Fibroblast of lung (primary cell): ENCODE data around the gene ZNF573. TPM values are rescaled to one million over a fixed set of nuclear protein-coding genes. Genes with fewer than 3 reads are reported as not detected.
"Not testable (repeated sequence)": the region's sequence is repeated elsewhere in the genome, so short reads cannot be mapped to it uniquely, and the experiment has no call there.

Source experiments
- DNase-seq, 2 donors: peaks; one replicate each; pipeline versions ENCODE4 v3.0.0 to v3.0.0-alpha.2; 2010; ENCODE audit warnings: low read depth in 2 of 2
- H2AFZ ChIP-seq: 2 replicates; pipeline ENCODE4 v1.5.1; 2012; ENCODE audit warnings: low read length, control low read depth, inconsistent platforms
- H3K27ac ChIP-seq: 2 replicates; pipeline ENCODE4 v1.5.1; 2011; ENCODE audit warnings: low read length, control low read depth; ENCODE audit not compliant: insufficient read depth
- H3K27me3 ChIP-seq: 2 replicates; pipeline ENCODE4 v1.5.1; 2011; ENCODE audit warnings: mild to moderate bottlenecking, low read length; ENCODE audit not compliant: control insufficient read depth, insufficient read depth
- H3K36me3 ChIP-seq: 2 replicates; pipeline ENCODE4 v1.5.1; 2011; ENCODE audit warnings: low read length; ENCODE audit not compliant: control insufficient read depth, insufficient read depth
- H3K4me1 ChIP-seq: 2 replicates; pipeline ENCODE4 v1.5.1; 2011; ENCODE audit warnings: low read length; ENCODE audit not compliant: control insufficient read depth, insufficient read depth; ENCODE audit errors: extremely low read depth
- H3K4me2 ChIP-seq: 2 replicates; pipeline ENCODE4 v1.5.1; 2011; ENCODE audit warnings: low read length, control low read depth; ENCODE audit not compliant: insufficient read depth; ENCODE audit errors: extremely low read depth
- H3K4me3 ChIP-seq, 4 experiments: fragments of 200-600 bp in 1 of 4; sonication (generic) in 1 of 4; replicated peaks in 1 of 4; 2 replicates each; pipeline ENCODE4 v1.5.1; 2011 to 2016; ENCODE audit warnings: low read length in 4 of 4, low read depth in 3 of 4, mild to moderate bottlenecking in 3 of 4, control low read depth in 2 of 4, inconsistent platforms in 1 of 4, mixed read lengths in 1 of 4; ENCODE audit not compliant: insufficient read depth in 1 of 4; ENCODE audit errors: control extremely low read depth in 1 of 4
- H3K79me2 ChIP-seq: 2 replicates; pipeline ENCODE4 v1.5.1; 2012; ENCODE audit warnings: mild to moderate bottlenecking, low read length, inconsistent platforms; ENCODE audit not compliant: control insufficient read depth, insufficient read depth
- H3K9ac ChIP-seq: 2 replicates; pipeline ENCODE4 v1.5.1; 2011; ENCODE audit warnings: mild to moderate bottlenecking, low read length, control low read depth; ENCODE audit not compliant: insufficient read depth
- H3K9me3 ChIP-seq: 2 replicates; pipeline ENCODE4 v1.5.1; 2012; ENCODE audit warnings: low read depth, low read length; ENCODE audit not compliant: control insufficient read depth, insufficient read depth
- H4K20me1 ChIP-seq: 2 replicates; pipeline ENCODE4 v1.5.1; 2011; ENCODE audit warnings: low read length; ENCODE audit not compliant: control insufficient read depth, insufficient read depth; ENCODE audit errors: extremely low read depth
- CTCF ChIP-seq, 2 donors: IDR thresholded peaks in 1 of 2; conservative IDR thresholded peaks in 1 of 2; 1 replicate in 1 of 2; 2 replicates in 1 of 2; pipeline ENCODE4 v1.5.1; 2011 to 2012; ENCODE audit warnings: low read length in 2 of 2, control low read depth in 1 of 2, inconsistent platforms in 1 of 2, low read depth in 1 of 2, mild to moderate bottlenecking in 1 of 2
- EZH2 ChIP-seq: IDR thresholded peaks from 2 replicates; pipeline ENCODE4 v1.5.1; 2012; ENCODE audit warnings: low read length, control low read depth, mild to moderate bottlenecking; ENCODE audit errors: missing control alignments
- polyA minus RNA-seq: library from RNA; depleted of rRNA, polyadenylated mRNA; stranded (reverse); fragments of >200 nt; gene quantifications from 2 replicates; pipeline ENCODE4 v1.2.3, GENCODE V29; 2011; ENCODE audit warnings: low replicate concordance
- polyA plus RNA-seq, 2 donors: library from polyadenylated mRNA; depleted of rRNA in 1 of 2; stranded (reverse) in 1 of 2; unstranded in 1 of 2; fragments of >200 nt; gene quantifications; 2 replicates each; pipeline ENCODE4 v1.2.1, GENCODE V29; 2011 to 2012; ENCODE audit warnings: missing spikeins in 1 of 2
- total RNA-seq: library from RNA; depleted of rRNA; stranded (reverse); fragments of >200 nt; gene quantifications from 2 replicates; pipeline ENCODE4 v1.2.1, GENCODE V29; 2014

Gene ZNF573
- total RNA-seq: 6.2 and 8.6 TPM in 2 replicates
- polyA plus RNA-seq: 2.9 and 3.7 TPM in 2 replicates
- polyA plus RNA-seq (2012): 1.1 and 1.2 TPM in 2 replicates
- polyA minus RNA-seq: not detected in 2 replicates

- Histone ChIP-seq H2AFZ (peak within 1 kb of the TSS; percentile 100), H3K27me3 (no peaks in the 10 kb centered on the region), H3K4me3 (peak within 1 kb of the TSS; percentile 76 to 100 (median 84)), H3K9ac (peak within 1 kb of the TSS; percentile 72), H3K79me2 (no peaks in the 10 kb centered on the region), H3K4me1 (no peaks in the 10 kb centered on the region), H3K4me2 (peak within 1 kb of the TSS; percentile 97), H4K20me1 (no peaks in the 10 kb centered on the region), H3K27ac (peak within 1 kb of the TSS; percentile 80), H3K36me3 (no peaks in the 10 kb centered on the region), H3K9me3 (no peaks in the 10 kb centered on the region)
- peak; percentile 89 to 91 for DNase-seq
- TF ChIP-seq CTCF (conservative IDR thresholded peaks at IDR 0.05 in 1 of 2, IDR thresholded peaks at IDR 0.05 in 1 of 2; ENCODE audit: low read depth in 1 of 2, low read length in 2 of 2) (peak; percentile 6 to 28), EZH2 (no peak)
Observed at GRCh38 chr19:37779127-37780005, at the start of gene ZNF573. TSS of gene ZNF573 (minus strand) at chr19:37779586. CDS start at chr19:37773729, 5,857 bp downstream.

DNA sequence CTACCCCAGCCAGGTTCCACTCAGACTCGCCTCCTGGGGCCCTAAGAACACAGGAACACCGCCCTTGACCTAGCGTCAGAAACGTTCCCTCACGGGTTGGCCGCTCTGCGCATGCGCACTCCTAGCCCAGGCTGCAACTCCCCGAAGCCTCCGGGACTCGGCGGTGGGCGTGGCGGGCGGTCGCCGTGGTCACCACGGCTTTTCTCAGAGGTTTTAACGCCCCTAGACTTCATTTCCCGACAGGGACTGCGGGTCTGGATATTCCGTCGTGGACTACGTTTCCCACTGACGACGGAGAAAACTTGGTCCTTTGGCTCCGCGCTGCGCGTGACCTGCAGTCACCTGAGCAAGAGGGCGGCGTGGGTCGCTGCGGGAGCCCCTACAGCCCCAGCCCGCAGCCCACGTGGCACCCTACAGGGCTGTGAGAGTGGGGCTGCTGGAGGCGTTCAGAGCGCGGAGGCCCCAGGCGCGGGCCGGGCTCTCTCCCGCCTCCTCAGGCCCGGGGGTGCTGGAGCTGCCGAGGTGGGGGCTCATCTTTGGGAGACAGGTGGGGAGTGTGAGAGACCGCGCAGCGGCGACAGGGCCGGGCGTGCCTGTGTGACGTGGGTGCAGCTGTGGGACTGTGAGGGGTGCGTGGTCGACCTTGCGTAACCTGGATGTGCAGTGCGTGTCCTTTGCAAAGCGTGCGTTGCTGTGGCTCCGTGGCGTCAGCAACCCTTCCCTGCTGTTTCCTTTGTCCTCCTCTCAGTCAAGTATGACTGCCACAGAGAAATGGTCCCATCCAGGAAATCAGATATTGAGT is 38.0 kb upstream of the ZNF573 start:
- no peaks in the 10 kb centered on the region for H3K36me3 ChIP-seq
- no peaks in the 10 kb centered on the region for H3K27me3 ChIP-seq
- H3K4me1 ChIP-seq: no peaks in the 10 kb centered on the region
- peak overlapping the region; percentile 16 for H3K9ac ChIP-seq
- peak overlapping the region; percentile 59 for H3K4me2 ChIP-seq
- H4K20me1 ChIP-seq: no peaks in the 10 kb centered on the region
- no peak overlapping the region for H3K27ac ChIP-seq
- no peak for TF ChIP-seq EZH2
- TF ChIP-seq CTCF (conservative IDR thresholded peaks at IDR 0.05 in 1 of 2, IDR thresholded peaks at IDR 0.05 in 1 of 2; ENCODE audit: low read depth in 1 of 2, low read length in 2 of 2): no peak
- peak overlapping the region; percentile 27 to 62 (median 42) for H3K4me3 ChIP-seq
- H2AFZ ChIP-seq: peak overlapping the region; percentile 68
- no peaks in the 10 kb centered on the region for H3K9me3 ChIP-seq
- no peaks in the 10 kb centered on the region for H3K79me2 ChIP-seq
- DNase-seq: peak; percentile 55 to 58

- H3K36me3 ChIP-seq, H4K20me1 ChIP-seq, H3K79me2 ChIP-seq, H3K27ac ChIP-seq, H3K9me3 ChIP-seq, H3K4me1 ChIP-seq, H3K27me3 ChIP-seq, H3K4me3 ChIP-seq, DNase-seq, H3K9ac ChIP-seq, H3K4me2 ChIP-seq, H2AFZ ChIP-seq: not testable (repeated sequence)
Observed at GRCh38 chr19:37815611-37816010, 36.2 kb upstream of the ZNF573 start.
